HG03025 (cell line): ENCODE measurements around the gene GPR4.

Experiments
- ATAC-seq: cut with Tn5 transposase; IDR thresholded peaks from one replicate; pipeline ENCODE4 v1.9.1; 2021; ENCODE audit warnings: mild to moderate bottlenecking, moderate library complexity; ENCODE audit not compliant: unreplicated experiment, low FRiP score

The GPR4 gene

DNA sequence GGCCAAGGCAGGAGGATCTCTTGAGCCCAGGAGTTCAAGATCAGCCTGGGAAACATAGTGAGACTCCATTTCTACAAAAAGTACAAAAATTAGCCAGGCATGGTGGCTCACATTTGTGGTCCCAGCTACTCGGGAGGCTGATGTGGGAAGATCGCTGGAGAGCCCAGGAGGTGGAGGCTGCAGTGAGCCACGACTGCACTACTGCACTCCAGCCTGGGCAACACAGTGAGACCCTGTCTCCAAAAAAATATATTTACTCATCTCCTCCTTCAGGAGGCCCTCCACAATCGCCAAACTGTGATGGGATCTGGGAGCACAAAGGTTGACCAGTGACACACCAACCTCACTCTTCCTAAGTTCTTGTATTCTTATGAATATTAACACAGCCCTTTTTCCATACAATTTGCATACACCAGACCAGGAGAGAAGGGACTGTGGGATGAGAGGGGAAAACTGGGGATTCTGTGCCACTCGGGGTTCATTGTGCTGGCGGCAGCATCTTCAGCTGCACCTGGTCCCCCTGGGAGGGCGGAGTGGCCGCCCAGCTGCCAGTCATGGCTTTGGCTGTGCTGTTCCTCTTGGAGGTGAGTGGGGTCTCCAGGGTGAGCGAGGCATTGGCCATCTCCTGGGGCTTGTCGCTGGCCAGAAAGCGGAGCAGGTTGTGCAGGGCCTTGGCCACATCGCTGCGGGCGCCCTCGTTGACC, 11.6 kb downstream of the GPR4 start:
- no peak for ATAC-seq

DNA sequence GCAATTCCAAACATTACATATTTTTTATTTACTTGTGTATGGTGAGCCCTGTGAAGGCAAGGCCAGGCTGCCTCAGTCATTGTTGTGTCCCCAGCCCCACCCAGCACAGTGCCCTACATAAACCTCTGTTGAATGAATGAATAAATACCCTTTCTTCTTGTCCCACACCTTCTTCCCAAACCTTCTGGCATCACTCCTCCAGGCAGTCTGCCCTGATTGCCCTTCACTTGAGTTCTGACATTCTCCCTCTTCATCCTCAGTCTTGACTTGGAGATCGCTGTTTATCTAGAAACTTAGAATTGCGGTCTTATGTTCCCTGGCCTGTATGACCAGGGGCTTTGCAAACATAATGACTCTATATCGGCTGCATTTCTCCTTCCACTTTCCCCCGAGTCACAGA, 12.2 kb downstream of the GPR4 start:
- ATAC-seq = no peak

DNA sequence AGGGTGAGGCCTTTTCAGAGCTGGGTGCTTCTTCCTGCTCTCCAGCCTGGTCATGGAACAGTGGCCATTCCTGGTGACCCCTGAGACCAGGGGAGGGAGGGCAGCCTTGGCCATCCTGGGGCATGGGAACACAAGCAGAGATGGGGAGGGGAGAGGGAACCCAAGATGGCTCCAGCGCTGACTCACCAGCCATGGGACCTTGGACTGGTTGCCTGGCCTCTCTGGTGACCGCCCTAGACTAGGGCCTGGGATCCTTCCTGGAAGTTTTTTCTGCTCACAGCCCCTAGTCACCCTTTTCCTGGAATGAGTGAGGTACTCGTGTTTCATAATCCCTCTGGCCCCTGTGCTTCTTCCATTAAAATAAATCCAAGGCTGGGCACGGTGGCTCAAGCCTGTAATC, 14.1 kb downstream of the GPR4 start:
- no peak for ATAC-seq

DNA sequence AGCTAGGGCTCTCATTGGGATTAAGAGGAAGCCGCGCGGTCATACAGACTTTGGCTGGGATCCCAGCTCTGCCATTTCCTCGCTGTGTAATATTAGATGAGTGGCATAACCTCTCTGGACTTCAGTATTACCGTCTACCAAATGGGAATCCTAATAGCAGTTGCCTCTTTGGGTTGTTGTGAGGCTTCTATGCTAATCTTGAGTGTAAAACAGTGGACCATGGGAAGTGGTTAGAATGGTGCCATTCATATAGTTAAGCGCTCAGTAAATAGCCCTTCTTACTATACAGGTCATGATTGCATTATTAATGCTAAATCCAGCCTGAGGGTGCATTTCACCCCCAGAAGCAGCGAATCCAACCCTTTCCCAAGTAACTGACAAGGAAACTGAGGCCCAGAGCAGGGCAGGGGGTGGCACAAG, 16.8 kb downstream of the GPR4 start:
- no peak for ATAC-seq

DNA sequence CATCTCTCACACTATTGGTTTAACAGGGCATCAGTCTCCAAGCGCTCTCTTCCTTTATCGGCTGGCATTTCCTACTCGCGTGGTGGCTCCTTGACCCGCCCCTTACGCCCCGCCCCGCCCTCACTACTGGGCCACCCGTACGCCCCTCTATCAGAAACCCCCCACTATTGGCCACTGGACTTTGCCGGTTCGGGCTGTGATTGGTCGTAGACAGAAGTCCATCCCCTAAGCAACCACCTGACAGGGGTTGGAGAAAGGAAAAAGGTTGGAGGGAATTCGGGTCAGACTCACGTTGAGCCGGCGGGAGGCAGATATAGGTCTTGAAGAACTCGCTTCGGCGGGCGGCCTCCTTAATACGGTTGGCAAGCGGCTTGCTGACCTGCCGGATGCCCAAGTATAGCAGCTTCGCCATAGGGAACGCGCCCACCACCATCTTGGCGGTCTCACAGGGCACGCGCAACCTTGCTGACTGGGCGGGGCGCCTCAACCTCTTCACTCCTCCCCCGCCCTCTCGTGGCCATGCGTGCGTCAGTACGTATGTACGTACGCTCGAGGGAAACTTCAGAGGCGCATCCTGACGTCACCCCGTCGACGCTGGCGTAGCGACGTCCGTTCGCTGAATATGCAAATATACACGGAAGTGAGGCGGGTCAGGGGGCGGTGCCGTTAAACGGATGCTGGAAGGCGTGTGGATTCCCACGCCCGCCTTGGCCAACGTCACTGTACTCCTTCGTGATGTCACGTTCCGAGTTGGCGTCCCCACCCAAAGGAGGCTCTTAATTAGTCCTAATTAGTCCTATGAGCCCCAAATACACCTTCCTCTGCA, 17.5 kb downstream of the GPR4 start, which contains the start of gene OPA3:
TSS of gene OPA3 (minus strand) at position 471 of the 826 bp plus-strand sequence. CDS start at position 433, 38 bp downstream.
- peak; percentile 92 for ATAC-seq

DNA sequence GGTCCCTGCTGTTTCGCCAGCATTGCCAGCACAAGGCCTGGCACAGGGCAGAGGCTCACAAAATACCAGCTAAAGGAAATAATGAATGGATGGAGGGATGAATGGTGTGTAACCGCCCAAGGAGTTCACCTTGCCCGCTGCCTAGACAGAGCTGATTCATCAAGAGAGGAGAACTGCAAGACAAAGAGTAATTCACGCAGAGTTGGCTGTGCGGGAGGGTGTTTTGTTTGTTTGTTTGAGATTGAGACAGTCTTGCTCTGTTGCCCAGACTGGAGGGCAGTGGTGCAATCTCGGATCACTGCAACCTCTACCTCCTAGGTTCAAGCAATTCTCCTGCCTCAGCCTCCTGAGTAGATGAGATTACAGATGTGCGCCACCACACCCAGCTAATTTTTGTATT, 20.4 kb downstream of the GPR4 start:
- no peak for ATAC-seq

DNA sequence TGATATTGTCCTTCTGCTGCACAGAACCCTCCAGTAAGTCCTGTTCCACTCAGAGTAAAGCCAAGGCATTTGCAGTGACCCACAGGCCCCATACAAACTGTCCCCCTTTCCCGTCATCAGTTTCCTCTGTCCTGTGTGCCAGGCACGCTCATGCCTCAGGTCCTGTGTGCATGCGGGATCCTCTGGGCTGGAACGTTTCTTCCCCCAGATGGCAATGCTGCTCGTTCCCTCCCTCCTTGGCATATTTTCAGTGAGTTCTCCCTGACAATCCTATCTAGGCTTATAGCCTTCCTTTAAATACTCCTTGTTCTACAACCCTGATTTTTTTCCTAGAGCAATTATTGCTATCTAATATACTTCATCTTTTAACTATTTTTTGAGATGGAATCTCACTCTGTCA, 23.2 kb downstream of the GPR4 start:
- no peak for ATAC-seq

DNA sequence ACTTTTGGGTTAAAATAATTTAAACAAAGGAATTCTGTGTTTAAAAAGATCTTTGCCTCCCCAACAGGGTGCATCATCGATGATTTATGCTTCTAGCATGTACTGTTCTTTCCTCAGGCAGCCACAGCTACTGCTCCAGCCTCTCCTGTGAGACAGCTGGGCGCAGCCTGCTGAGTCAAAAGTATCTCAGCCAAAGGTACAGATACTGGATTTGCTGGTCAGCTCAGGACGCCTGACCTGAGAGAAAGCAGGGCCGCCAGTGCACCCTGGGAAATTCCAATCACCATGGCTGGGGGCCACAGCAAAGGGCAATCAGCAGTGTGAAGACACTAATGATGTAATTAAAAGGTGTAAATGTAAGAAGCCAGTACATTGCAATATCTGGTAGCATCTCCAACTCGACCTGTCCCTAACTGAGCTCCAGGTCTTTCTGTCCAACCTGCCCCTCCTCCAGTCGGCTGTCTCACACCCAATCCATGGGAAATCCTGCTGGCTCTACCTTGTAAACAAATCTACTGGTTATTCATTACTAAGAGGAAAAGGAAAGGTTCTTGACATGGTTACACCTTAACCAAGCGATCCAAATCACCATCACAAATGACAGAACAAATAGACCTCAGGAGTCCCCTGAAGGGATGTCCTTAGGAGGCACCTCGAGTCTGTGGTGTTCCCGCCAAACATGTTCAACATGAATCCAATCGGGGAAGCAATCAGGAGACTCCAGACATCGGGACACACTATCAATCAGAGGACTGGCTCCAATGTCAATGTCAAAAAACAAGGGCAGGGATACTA, 24.7 kb downstream of the GPR4 start:
- no peak for ATAC-seq

DNA sequence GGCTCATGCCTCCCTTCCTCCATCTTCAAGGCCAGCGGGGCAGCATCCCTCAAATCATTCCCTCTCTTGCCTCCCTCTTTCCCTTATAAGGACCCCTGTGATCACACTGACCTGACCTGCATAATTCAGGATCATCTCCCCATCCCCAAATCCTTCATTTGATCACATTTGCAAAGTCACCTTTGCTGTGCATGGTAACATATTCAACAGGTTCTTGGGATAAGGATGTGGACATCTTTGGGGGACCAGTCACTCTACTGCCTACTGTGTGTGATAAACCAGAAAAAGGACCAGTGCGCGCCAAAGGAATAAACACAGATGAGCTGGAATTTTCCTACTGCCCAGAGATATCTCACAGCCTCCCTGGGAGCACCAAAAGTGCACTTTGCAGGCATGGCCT, 25.3 kb downstream of the GPR4 start:
- no peak for ATAC-seq

DNA sequence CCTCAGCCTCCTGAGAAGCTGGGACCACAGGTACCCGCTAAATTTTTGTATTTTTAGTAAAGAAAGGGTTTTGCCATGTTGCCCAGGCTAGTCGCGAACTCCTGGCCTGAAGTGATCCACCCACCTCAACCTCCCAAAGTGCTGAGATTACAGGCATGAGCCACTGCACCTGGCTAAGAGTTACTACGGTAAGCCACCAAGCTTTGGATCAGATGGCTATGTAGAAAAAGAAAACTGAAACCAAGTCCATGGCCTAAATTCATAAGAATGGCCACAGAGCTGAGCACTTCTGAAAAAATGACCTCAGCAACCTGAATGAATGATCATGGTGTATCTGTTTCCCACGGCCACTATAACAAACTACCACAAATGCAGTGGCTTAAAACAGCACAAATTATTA, 26.8 kb downstream of the GPR4 start:
- ATAC-seq = no peak

DNA sequence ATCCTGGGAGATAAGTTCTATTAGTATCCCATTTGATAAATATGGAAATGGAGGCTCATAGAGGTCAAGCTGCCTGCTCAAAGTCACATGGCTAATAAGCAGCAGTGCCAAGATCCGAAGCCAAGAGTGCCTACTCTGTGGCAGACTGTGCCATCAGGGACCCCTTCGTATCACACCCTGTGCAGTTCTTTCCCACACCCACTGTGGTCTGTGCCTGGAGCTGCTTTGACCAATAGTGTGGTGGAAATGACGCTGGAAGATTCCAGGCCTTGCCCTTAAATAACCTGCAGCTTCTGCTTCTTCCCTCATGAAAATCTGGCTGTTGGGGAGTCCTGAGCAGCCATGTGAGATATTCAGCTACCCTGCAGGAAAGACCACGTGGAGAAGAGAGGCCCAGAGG, 27.5 kb downstream of the GPR4 start:
- ATAC-seq = no peak

DNA sequence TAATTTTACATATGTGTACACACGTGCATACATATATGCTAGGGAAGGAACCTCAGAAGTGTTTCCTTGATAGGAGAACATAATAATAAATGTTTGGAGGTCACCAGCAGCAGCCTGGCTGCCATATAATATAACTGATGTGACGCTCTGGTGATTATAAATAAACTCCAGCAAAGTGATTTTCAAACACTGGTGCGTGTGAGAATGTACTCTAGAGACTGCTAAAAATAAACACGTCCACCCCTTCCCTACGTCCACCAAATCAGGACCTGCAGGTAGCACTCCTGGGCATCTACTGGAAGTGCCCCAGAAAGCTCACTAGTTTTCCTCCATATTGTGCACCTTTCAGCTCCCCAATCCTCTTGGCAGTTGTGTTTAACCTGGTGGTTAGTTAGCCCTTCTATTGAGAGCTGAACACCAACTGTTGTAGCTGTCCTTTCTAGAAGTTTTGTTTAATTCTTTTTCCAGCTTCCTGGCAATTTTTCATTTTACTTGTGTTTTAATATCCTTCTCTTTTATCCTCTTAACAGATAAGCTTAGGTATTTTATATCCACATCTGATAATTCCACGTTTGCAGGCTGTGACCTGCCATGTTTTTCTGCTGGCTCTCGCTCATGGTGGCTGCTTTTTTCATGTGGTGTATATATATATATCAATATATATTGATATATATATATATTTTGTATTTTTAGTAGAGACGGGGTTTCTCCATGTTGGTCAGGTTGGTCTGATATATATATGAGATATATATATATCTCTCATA, 30.4 kb downstream of the GPR4 start:
- ATAC-seq = no peak

DNA sequence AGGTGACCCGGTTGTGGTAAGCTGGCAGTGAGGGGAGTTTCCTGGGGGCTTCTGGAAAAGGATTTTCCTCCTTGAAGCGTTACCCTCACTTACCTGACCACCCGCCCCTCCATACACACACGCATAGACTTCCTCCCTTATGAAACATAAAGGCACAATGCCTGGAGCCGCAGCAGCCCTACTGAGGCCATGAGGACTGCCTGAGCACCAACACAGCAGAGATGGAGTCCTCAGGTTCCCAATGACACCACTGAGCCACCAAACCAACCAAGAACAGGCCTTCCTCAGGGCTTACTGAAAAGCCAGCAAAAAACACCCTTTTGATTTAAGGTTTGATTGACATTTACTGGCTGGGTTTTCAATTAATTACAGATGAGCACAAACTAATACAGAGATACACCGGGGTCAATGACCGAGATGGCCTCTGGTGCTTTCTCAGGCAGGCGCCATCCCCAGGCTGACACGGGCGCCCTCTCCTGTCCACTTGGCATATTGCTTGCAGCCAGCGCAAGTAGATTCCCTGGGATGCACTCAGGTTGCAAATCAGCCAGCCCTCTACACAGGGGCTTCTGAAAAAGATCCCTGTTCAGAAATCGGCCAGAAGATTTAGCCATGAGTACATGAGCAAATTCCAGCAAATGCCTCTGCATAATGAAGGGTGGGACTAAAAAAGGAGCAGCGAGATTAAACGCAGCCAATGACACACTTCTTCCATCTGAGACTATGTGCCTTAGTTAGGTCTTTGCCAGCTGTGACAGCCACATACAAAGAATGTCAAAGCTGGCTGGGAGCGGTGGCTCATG, 32.2 kb downstream of the GPR4 start:
- no peak for ATAC-seq

DNA sequence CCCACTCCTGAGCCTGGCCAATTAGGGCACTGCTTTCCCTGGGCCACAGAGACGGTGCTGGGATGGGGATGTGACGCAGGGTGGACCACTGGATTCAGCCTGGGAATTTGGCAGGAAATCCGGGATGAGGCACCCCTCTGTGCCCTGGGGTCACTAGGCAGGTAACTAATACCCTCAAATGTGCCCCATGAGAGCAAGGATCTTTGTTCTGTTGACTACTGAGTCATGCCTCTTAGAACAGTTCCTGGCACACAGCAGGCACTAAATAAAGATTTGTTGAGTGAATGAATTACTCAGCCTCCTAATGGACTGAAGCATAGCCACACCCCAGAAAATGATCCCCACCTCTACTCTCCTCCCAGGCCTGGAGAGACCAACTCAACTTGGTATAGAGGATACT, 33.3 kb downstream of the GPR4 start:
- ATAC-seq = no peak

DNA sequence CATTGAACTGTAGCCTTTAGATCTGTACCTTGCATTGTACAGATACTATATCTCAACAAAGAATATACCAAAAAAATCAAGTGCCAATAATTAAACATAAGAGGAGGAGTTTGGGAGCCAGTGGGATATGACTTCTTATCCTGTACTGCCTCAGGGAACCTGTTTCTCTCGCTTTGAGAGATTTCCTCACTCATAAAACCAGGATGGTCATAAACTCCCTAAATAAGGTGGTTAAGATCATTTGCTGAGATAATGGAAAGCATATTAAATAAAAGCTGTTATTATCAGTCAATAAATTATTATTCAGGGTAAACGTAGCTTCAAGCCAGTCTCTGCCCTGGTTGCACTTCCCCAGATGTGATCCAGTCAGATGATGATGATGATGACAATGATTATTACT, 34.4 kb downstream of the GPR4 start:
- ATAC-seq = no peak

DNA sequence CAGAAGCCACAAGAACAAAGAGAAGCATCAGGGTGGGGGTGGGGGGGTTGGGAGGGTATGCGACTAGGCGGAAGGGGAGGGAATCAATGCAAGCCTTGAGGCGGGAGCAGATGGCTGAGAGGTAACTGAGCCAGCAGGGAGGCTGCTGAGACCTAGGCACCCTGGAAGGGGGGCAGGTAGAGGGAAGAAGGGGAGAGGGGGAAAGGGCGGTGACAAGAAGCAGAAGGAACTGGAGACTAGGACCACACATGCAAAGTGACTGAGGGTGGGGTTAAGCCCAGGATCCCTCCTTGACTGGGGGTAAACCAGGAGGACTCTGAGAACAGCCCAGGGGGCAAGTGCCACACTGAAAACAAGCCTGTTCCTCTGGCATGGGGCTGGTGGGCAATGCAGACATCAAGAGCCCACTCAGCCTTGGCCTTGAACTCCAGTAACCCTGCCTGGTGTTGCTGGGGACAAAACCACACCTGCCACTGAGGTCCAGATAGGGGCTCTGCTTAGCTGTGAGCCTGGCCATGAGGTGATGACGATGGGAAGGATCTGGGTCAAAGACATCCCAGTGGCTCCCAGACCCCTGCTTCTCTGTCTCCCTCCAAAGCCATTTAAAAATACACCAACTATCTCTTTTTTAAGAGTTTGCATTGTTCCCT, 37.8 kb downstream of the GPR4 start:
- no peak for ATAC-seq

DNA sequence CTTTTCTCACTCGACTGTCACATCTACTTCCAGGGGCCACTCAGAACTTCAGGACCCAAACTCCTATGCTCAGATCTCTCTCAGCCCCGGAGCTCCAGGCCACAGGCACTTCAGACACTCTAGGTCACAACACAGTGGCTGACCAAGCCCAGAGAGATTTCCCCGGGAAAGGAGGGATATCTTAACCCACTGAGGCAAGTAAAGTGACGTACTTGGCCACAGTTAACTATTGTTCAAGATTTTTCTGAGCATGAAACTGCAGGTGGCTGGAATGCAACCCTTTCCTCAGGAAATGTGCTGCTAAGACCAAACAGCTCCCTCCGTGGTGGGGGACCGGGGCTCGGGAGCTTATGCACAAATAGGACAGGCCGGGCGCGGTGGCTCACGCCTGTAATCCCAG, 41.3 kb downstream of the GPR4 start:
- ATAC-seq = no peak

DNA sequence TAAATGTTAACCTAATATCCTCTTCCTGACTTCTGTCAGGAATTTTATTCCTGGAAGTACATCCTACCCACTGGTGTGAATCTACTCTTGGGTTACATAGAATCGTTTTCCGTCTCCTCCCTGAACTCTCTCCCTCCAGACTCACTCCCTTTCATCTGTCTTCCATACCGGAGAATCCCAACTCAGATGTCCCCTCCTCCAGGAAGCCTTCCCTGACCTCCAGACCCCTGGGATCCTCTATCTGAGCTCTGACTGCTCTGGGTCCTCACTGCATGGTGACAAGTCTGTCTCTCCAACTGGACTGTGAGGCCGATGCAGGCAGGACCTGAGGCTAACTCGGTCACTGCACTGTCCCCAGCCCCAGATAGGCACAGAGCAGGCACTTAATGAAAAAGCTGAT, 42.0 kb downstream of the GPR4 start:
- ATAC-seq = no peak

DNA sequence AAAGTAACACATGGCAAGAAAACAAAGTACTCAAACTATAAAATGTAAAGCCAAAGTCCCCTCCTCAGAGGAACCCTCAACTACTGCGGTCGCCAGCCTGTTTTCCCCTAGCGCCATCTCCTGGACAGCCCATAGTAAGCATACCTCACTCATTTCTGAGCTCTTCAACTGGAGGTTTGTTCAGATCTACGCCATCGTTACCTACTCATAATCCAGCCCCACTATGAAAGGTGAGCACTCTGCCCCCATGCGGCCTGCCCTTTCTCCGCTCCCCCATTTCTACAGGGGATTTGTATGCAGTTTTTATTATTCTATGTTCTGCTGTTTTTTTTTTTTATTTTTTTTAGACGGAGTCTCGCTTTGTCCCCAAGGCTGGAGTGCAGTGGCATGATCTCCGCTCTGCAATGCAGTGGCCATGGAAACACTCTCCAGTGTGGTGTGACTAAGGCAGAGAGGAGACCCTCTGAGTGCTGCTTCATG, 43.6 kb downstream of the GPR4 start:
- ATAC-seq = no peak
